Endothelial cell (in vitro differentiated cells): ENCODE results near the gene PDX1. TPM values are rescaled to one million over a fixed set of nuclear protein-coding genes. Genes with fewer than 3 reads are reported as not detected.

Experiments used
- DNase-seq: peaks from one replicate; pipeline ENCODE4 v3.0.0; 2021; ENCODE audit warnings: low spot score
- H3K27ac Mint-ChIP-seq: one replicate; pipeline ENCODE4 v1.8.0; 2021; ENCODE audit warnings: mixed read lengths, inconsistent platforms; ENCODE audit not compliant: unreplicated experiment
- H3K27me3 Mint-ChIP-seq: one replicate; pipeline ENCODE4 v1.8.0; 2021; ENCODE audit warnings: mild to moderate bottlenecking, moderate library complexity, mixed read lengths, inconsistent platforms; ENCODE audit not compliant: unreplicated experiment
- H3K36me3 Mint-ChIP-seq: one replicate; pipeline ENCODE4 v1.8.0; 2021; ENCODE audit warnings: mild to moderate bottlenecking, low read depth, mixed read lengths, inconsistent platforms; ENCODE audit not compliant: unreplicated experiment
- H3K4me1 Mint-ChIP-seq: one replicate; pipeline ENCODE4 v1.8.0; 2021; ENCODE audit warnings: mild to moderate bottlenecking, mixed read lengths, inconsistent platforms; ENCODE audit not compliant: unreplicated experiment
- H3K4me3 Mint-ChIP-seq: one replicate; pipeline ENCODE4 v1.8.0; 2021; ENCODE audit warnings: mild to moderate bottlenecking, mixed read lengths, inconsistent platforms; ENCODE audit not compliant: unreplicated experiment
- H3K9me3 Mint-ChIP-seq: one replicate; pipeline ENCODE4 v1.8.0; 2021; ENCODE audit warnings: mixed read lengths, inconsistent platforms; ENCODE audit not compliant: unreplicated experiment
- CTCF ChIP-seq: fragments of 200-600 bp; sonication (generic); IDR thresholded peaks from one replicate; pipeline ENCODE4 v1.5.0; 2021; ENCODE audit warnings: antibody characterized with exemption; ENCODE audit not compliant: unreplicated experiment
- total RNA-seq: library from RNA; stranded (reverse); fragmentation: NEBNext Ultra II Directional; extraction: Animal tissue kit (Norgen Biotek cat#: 25700); gene quantifications from one replicate; pipeline ENCODE4 v1.2.1, GENCODE V29; 2021; ENCODE audit not compliant: unreplicated experiment

PDX1 gene
- total RNA-seq, 1 donor from 2014 or later = 0.59 TPM

- Mint-ChIP-seq H3K4me1 (peaks cover 43% of the 10 kb centered on the region), H3K36me3 (peaks cover 3% of the 10 kb centered on the region), H3K27me3 (peaks cover 36% of the 10 kb centered on the region), H3K27ac (no peak overlapping the region), H3K4me3 (no peak overlapping the region), H3K9me3 (no peaks in the 10 kb centered on the region)
- no peak for DNase-seq
- TF ChIP-seq CTCF = no peak
Observed at GRCh38 chr13:27929868-27930267, 10.1 kb downstream of the PDX1 start.

- TF ChIP-seq CTCF = no peak
- H3K27me3 Mint-ChIP-seq = peaks cover 12% of the 10 kb centered on the region
- no peak for DNase-seq
- H3K4me3 Mint-ChIP-seq = no peak overlapping the region
- H3K27ac Mint-ChIP-seq = no peak overlapping the region
- no peaks in the 10 kb centered on the region for H3K9me3 Mint-ChIP-seq
- H3K36me3 Mint-ChIP-seq = no peaks in the 10 kb centered on the region
- peaks cover 26% of the 10 kb centered on the region for H3K4me1 Mint-ChIP-seq
Observed at GRCh38 chr13:27933118-27933517, 13.3 kb downstream of the PDX1 start.

GRCh38 chr13:27933580-27934328 lies 14.0 kb downstream of the PDX1 start:
- Mint-ChIP-seq H3K36me3 (no peaks in the 10 kb centered on the region), H3K4me3 (no peak overlapping the region), H3K4me1 (peaks cover 21% of the 10 kb centered on the region), H3K27ac (no peak overlapping the region), H3K27me3 (peaks cover 8% of the 10 kb centered on the region), H3K9me3 (no peaks in the 10 kb centered on the region)
- DNase-seq = no peak
- TF ChIP-seq CTCF = no peak

- DNase-seq = no peak
- H3K36me3 Mint-ChIP-seq = no peaks in the 10 kb centered on the region
- no peaks in the 10 kb centered on the region for H3K9me3 Mint-ChIP-seq
- no peak overlapping the region for H3K27ac Mint-ChIP-seq
- no peak for TF ChIP-seq CTCF
- peaks cover 2% of the 10 kb centered on the region for H3K27me3 Mint-ChIP-seq
- H3K4me1 Mint-ChIP-seq = no peaks in the 10 kb centered on the region
- no peak overlapping the region for H3K4me3 Mint-ChIP-seq
Observed at GRCh38 chr13:27942972-27943371, 23.2 kb downstream of the PDX1 start.

- Mint-ChIP-seq H3K9me3 (no peaks in the 10 kb centered on the region), H3K4me1 (peaks cover 7% of the 10 kb centered on the region), H3K27me3 (peaks cover 12% of the 10 kb centered on the region), H3K36me3 (no peaks in the 10 kb centered on the region), H3K27ac (no peak overlapping the region), H3K4me3 (peak overlapping the region; percentile 70)
- no peak for DNase-seq
- TF ChIP-seq CTCF = no peak
Observed at GRCh38 chr13:27952876-27953675, 33.3 kb downstream of the PDX1 start.
